NCI-H2107 treated with DMSO at 0.1 percent for 48 hours (cell line): ENCODE measurements around the gene MOSPD3.

Experiments
- DNase-seq: peaks from one replicate; lab custom pipeline; 2025; ENCODE audit not compliant: unreplicated experiment; lab: John Stamatoyannopoulos, UW

The MOSPD3 gene

DNA sequence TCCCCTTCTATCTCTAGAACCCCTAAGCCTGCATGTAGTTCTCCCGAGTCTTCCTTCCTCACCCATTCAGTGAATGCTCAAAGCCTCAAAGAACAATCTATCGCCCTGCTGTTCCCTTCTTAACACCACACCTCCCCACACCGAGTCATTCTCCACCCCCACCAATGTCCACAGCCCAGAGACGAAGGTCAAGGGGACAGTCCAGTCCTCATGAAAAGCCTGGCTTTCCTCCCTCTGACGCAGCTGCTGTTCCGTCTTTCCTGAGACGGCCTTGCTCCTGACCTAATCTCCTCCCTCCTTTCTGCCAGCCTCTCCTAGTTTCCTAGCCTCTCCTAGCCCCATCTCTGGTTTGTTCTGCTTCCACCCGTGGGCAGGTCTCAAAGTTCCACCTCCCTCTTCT, 9.2 kb downstream of the MOSPD3 start:
- no peak for DNase-seq

DNA sequence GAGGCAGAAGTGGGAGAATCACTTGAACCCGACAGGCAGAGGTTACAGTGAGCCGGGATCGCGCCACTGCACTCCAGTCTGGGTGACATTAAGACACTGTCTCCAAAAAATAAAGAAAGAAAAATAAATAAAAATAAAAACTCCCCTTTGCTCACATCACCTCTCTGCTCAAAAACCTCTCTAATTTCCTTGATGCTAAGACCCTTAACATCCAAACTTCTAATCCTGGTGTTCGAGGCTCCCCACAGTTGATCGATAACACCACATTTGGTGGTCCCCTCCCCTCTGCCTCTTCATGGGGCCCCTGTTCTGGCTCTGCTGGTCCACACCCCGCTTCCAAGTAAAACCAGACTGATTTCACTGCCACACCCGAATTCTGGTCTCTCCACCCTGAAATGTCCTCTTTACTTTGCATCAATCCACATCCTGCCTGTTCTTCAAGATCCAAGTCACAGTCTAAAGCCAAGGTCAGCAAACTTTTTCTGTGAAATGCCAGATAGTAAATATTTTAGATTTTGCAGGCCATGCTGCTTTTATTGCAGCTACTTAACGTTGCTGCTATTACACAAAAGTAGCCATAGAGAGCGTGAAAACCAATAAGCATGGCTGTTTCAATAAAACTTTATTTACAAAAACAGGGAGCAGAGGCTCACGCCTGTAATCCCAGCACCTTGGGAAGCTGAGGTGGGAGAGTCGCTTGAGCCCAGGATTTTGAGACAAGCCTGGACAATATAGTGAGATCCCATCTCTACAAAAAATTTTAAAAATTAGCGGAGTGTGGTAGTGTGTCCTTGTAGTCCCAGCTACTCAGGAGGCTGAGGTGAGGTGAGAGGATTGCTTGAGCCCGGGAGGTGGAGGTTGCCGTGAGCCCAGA, 11.8 kb downstream of the MOSPD3 start:
- DNase-seq: no peak

DNA sequence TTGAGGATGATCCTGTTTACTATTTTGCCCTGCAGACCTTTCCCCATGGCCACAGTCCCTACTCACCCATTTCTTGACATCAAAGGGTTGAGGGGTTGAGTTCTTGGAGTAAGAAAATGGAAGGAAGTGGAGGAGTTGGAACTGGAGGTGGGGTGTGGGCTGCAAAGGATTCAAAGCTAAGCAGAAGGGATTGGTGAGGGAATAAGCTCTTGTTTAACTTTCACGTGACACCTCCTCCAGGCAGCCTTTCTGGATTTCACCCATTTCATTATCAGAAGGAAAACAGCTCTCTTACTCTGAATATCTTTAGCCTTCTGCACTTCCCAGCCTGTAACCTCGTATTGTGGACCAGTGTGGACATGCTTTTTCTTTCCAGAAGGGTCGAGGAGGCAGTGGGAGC, 13.7 kb downstream of the MOSPD3 start:
- DNase-seq: no peak

DNA sequence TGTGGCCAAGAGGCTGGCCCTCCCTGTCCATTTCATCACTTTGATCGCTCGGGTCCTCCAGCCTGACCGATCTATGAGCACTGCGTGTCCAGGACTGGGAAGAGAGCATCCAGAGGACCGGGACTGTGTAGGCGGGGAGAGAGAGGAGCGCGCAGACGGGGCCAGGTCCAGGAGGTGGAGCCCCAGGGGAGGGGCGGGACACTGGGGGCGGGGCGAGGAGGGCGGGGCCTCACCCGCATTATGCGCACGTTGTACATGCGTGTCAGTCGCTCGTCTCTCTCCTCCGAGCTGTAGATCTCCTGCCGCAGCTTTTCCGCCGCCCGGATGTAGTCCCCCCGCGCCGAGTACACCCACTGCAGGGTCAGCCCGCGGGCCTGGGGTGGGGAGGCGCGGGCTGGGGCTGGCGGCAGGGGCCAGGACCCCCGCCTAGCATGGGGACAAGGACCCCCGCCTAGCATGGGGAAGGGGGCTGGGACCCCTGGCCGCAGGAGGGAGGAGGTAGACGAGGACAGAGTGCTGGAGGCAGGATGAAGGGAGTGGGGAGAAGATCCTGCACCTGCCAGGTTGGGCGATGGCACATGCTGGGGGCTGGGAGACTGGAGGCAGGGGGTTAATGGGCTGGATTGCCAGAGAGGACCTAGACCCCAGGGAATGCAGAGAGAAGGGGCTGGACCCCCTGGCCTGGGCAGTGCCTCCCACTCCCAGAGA, 14.3 kb downstream of the MOSPD3 start:
- DNase-seq: peak; percentile 46

DNA sequence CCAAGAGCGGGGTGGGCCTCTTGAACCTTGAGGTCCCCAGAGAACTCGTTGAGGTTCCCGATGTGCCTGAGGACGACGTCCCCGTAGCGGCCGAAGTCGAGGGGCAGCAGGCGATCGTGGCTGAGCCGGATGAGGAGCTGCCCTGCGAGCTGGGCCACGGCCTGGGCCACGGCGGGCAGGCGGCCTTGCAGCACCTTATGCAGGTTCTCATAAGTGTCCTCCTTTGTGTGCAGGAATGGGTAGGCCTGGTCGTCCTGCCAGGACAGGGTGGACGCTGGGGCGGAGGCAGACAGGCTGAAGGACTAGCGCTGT, 14.9 kb downstream of the MOSPD3 start:
- DNase-seq: no peak

DNA sequence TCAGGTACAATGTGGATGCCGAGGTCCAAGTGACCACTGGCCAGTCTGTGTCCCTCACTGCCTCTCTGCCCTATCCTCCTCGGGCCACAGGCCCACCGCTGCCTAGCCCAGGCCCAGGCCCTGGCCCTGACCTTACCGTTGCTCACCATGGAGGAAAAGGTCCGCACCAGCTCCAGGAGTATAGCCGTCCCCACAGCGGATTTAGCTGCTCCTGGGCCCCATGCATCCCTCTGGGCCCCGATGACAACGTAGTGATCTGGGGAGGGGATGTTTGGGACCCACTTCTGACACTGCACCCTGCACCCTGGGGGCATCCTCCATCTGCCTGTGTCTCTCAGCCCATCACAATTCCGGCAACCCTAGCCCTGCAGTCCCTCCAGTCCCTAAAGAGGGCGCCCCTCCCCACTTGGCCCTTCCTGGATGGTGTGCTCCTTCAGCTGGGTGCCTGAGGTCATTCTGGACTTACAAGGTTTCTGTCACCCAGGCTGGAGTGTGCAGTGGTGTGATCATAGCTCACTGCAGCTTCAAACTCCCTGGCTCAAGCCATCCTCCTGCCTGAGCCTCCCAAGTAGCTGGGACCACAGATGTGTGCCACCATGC, 16.9 kb downstream of the MOSPD3 start:
- DNase-seq: no peak

DNA sequence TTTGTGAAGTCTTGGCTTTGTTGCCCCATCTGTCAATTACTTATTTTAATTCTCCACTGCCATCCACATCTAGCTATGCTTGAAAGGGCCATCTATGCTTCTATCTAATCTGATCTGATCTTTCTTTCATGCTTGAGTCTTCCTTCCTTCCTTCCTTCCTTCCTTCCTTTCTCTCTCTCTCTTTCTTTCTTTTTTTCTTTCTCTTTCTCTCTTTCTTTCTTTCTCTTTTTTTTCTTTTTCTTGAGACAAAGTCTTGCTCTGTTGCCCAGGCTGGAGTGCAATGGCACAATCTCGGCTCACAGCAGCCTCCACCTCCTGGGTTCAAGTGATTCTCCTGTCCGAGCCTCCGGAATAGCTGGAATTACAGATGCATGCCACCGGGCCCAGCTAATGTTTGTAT, 17.7 kb downstream of the MOSPD3 start:
- DNase-seq: no peak

DNA sequence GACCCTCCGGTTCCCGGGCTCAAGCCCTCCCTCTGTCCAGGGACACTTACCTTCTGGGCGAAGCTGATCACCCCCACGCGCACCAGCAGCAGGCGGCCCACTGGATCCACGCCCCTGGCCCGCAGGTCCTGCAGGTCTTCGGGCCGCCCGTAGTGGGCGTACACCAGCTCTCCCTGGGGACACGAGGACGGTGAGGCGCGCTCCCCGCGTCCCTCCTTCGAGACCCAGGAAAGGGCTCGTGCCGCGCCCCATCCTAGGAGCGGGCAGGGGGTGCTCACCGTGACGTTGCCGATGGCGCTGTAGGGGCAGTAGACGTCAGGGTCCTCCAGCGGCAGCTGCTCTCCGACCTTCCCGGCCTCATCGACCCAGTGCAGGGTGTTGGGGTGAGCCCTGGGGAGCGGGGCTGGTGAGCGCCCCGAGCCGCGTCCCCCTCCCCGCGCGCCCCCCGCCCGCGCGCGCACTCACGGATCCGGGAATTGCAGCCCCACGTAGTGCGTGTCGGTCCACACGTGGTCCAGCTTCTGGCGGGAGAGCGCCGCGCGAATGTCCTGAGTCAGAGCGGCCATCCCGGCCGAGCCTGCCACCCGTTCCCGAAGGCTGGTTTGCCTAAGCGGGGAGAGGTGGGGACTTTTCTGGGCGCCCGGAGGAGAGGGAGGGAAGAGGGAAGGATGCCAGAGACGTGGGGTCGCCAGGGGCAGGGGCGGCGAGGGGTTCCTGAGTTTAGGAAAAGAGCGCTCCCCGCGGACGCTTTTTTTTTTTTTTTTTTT, 20.8 kb downstream of the MOSPD3 start:
- no peak for DNase-seq

DNA sequence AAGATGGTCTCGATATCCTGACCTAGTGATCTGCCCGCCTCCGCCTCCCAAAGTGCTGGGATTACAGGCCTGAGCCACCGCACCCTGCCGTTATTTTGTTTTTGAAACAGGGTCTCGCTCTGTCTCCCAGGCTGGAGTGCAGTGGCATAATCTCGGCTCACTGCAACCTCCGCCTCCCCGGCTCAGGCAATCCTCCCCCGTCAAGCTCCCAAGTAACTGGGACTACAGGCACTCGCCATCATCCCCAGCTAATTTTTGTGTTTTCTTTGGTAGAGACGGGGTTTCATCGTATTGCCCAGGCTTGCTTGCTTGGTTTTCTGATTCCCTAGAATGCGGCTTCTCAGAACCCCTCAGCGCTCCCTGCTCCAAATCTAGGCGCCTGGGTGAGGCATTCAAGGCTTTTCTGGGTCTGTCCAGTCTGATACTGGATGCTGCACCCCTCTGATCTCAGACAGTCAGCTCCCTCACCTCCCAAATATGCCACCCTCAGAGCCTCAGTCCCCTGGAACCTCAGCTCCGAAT, 27.7 kb downstream of the MOSPD3 start:
- no peak for DNase-seq

DNA sequence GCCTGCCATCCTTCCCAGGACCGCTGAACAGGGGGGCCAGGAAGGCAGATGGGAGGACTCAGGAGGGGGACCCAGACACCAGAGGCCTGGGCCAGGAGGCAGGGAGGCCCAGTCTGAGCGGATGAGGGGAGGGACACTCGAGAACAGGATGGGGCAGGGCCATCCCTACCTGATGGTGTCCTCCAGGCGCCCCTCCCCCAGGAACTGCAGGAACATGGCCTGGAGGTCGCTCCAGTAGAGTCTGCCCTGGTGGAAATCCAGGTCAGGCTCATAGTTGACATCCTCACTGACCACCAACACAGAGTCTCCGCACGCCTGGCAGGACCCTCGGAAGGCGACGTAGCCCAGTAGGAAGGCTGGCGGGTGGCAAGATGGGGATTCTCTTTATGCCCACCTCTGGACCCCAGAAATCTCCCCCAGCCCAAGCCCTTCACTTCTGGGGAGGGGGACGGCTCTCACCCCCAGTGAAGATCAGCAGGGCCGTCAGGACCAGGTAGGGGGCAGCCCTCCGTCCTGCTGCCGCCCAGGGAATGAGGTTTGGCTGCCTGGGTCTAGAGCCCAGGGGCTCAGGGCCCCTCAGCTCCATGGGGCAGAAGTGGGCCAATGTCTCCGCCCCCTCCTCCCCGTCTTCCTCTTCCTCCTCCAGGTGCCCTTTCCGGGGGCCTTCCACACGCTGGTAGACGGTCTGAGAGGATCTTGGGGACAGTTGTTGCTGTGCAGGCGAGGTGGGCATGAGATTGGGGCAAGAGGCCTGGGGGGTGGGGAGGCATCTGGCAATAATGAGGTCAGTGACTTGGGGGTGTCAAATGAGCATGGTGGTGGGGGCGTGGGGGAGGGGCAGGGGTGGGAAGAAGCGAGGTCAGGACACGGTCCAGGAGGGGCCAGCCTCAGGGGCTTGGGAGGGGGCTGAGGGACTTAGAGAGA, 28.4 kb downstream of the MOSPD3 start:
- no peak for DNase-seq

DNA sequence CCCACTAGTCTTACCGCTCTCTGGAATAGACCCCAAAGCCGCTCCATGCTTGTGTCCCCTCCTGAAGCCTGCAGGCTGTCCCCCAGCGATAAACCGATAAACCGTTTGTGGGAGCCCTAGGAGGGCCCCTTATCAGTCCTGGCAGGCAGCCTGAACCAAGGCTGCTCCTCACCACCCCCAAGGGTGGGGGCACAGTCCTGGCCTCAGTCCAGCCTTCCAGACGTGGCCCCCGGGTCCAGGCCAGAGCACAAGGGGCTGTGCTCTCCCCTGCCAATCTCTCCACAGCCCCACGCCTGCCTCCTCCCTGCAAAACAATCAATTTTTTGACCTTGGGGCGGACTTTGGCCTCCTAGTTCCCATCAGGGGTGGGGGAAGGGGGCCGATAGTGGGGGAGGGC, 29.1 kb downstream of the MOSPD3 start, which contains the start of gene TFR2:
Gene TFR2 (minus strand): TSS at position 90 of the 397 bp plus-strand sequence. CDS start 43 bp downstream, at position 47.
- no peak for DNase-seq

DNA sequence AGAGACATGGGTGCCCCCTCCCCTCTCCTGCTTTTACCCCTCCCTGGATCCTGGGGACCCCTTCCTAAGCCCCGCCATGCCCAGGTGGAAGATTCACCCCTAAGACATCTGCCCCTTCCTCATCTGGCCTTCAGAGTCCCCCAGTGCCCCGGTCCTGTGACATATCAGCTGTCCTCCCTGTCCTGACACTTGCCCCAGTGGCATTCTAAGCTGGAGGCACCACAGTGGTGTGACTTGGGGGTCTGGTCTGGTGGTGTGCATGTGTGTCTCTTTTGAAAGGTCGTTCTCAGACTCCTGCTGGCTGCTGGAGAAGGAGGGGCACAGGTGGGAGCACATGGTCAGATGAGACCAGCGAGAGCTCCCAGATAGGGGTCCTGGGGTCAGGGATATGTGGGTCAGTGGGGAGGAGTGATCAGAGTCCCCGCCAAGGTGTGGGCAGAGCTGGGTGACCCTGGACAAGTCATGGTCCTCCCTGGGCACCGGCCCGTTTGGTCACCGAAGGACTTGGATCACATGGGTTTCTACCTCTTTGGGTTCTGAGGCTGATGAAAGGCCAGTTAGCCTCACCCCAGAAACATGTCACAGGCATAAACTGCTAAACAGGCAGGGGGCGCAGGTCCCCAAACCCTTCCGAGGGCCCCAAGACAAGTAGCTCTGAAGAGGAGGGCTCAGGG, 29.7 kb downstream of the MOSPD3 start:
- DNase-seq: no peak

DNA sequence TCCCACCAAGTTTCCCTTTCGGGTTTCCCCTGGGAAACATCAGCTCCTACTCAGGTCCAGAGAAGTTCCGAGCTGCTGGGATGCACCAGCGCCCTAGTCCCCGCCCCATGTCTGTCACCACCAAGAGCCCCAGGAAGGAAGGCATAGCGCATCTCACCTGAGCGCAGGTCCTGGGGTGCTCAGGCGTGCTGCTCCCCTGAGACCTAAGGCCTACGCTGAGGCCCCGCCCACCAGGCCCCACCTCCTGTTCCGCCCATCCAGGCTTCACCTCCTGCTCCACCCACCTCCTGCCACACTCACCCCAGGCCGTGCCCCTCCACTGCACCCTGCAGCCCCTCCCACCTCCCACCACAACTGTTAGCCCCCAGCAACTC, 30.2 kb downstream of the MOSPD3 start:
- DNase-seq: peak; percentile 19

DNA sequence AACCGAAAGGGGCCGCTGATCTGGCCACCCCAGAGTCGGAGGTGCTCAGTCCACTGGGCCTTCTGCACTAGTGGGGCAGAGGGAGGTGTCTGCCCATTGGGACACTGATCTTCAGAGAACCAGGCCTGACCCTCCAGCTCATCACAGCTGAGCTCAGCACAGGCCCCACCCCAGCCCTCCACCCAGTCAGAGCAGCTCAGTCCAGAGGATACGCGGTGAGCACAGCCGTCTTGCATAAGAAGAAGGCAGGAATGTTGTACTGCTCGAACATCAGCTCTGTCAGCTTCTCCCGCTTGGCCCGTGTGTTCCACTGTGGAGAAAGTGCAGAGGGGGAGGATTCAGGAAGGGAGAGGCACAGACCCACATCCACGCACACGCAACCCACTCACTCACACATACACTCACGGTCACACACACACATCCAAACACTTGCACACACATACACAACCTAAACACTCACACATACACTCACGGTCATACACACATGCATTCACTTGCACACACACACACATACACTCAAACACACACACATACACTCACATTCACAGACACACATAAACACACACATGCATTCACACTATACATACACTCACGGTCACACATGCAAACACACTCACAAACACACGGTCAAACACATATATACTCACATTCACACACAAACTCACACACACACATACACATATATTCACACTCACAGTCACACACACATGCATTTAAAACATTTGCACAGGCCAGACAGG, 37.7 kb downstream of the MOSPD3 start:
- DNase-seq: no peak

DNA sequence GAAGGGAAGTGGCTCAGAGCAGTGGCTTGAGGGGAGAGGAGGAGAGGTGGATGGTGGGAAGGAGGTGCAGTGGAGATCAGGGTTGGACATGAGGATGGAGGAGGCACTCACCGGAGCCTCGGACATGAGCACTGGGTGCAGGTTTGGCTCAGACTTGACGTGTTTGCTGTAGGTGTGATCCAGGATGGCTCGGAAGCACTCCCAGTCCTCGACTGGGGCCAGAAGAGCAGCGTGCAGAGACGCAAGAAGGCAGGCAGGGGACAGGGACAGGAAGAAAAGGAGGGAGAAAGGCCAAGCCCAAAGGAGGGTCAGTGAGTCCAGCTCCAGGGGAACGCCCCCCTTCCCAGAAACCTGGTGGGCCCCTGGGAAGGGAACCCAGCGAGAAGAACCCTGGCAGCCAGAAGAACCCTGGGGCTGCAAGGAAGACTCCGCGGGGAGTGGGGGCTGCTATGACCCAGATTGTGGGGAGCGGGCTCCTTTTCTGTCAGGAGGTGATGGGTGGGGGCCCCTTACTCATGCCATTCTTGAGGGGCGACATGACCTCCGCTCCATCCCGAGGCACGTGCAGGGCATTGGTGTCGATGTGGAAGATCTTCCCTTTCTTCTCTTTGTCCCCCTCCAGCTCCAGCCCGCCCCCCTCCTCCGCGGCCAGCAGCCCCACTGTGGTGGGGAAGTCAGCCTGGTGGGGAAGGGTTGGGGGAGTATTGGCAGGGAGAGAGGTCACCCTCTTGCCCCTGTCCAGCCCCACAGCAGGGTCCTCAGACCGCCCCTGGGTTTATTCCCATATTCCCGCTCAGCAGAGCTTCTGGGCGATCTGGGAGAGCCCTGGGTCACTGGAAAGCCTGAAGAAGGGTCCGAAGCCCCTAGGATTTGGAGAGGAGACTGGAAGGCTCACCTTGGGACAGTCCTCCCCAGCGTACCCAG, 42.8 kb downstream of the MOSPD3 start:
- DNase-seq: no peak

DNA sequence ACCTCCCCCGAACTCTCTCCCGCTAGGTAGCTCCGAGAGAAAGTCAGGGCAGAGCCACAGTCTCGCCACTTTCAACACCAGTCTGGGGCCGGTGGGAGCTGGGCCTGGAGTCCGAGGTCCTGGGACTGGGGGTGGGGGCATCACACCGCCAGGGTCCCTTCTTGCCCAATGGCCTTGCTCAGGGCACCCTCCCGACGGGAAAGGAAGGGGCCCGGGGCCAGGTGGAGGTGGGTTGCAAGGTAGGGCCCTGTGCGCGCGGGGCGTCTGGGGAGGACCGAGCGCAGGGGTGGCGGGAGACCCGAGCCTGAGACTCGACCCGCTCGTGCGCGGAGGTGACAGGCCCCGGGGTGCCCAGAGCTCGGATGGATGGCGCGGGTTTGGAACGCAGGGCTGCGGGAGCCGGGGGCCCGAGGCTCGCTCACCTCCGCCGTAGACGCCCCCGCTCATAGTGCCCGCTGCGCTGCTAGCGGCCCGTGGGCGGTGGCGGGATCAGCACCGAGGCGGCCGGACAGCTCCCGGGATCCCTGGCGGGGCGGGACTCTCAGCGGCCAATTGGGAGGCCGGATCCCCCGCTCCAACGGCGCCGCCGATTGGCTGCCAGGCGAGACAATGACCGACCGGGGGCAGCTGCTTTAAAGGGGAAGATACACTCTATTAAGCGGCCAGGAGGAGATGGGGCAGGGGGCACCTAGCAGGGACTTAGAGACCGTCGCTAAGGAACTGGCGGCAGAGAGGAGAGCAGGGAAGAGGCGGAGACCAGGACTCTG, 43.8 kb downstream of the MOSPD3 start, which contains the start of gene ACTL6B:
Gene ACTL6B (minus strand): TSS at position 541 of the 767 bp plus-strand sequence. CDS start 94 bp downstream, at position 447.
- DNase-seq: peak; percentile 65
